K562 (cell line): Measurements from ENCODE around the gene EFNA5. TPM values are rescaled to one million over a fixed set of nuclear protein-coding genes. Genes with fewer than 3 reads are reported as not detected.

Experiments used
- ATAC-seq: fragments of 200-7000 bp; cut with Tn5 transposase; 3 replicates; pipeline ENCODE4 v1.9.1; 2020; ENCODE audit warnings: moderate library complexity
- BruUV-seq: library from RNA; stranded (reverse); fragments of 400-500 nt; replicated peaks from 2 replicates; lab custom pipeline; 2021; lab: Mats Ljungman, UMichigan
- CTCF ChIA-PET: fragments of 300-600 bp; formaldehyde crosslinking; extraction: SDS; loops from one replicate; lab custom pipeline; 2021; ENCODE audit warnings: low intra/inter-chr PET ratio; lab: Yijun Ruan, JAX
- POLR2A ChIA-PET: fragments of 300-600, 350-650 bp; sonication (Branson Sonifier 250); formaldehyde crosslinking; extraction: SDS; loops from one replicate; lab custom pipeline; 2021; ENCODE audit warnings: antibody characterized with exemption, inconsistent platforms; lab: Yijun Ruan, JAX
- DNase-seq, 4 experiments: peaks; one replicate each; pipeline versions ENCODE4 v3.0.0 to v3.0.0-alpha.2; 2011 to 2018; ENCODE audit warnings: low spot score in 3 of 4, mixed read lengths in 3 of 4; ENCODE audit errors: extremely low read depth in 1 of 4
- FAIRE-seq: peaks from 2 replicates; lab custom pipeline; 2011; peaks lifted over from hg19 to GRCh38; lab: Jason Lieb, UNC
- H2AFZ ChIP-seq: 2 replicates; pipeline ENCODE4 v1.6.0; 2011; ENCODE audit warnings: low read depth, low read length, control low read depth, inconsistent platforms
- H3K27ac ChIP-seq: fragments of 200-600 bp; 3 replicates; pipeline ENCODE4 v1.8.0; 2011; ENCODE audit warnings: low read depth, mild to moderate bottlenecking, control low read depth, inconsistent platforms, low read length, moderate library complexity, mixed read lengths; ENCODE audit errors: extremely low read depth
- H3K27me3 ChIP-seq, 2 experiments: fragments of 300-600 bp in 1 of 2; 2 replicates in 1 of 2; 3 replicates in 1 of 2; pipeline versions ENCODE4 v1.6.0 to v1.8.0; 2011; ENCODE audit warnings: inconsistent platforms in 2 of 2, low read length in 2 of 2, mild to moderate bottlenecking in 1 of 2, mixed read lengths in 1 of 2, moderate library complexity in 1 of 2; ENCODE audit not compliant: control insufficient read depth in 2 of 2, insufficient read depth in 2 of 2
- H3K36me3 ChIP-seq: fragments of 300-600 bp; 3 replicates; pipeline ENCODE4 v1.8.0; 2011; ENCODE audit warnings: mild to moderate bottlenecking, low read length, inconsistent platforms; ENCODE audit not compliant: control insufficient read depth, insufficient read depth
- H3K4me1 ChIP-seq, 2 experiments: fragments of 200-600 bp in 1 of 2; replicated peaks in 1 of 2; 2 replicates in 1 of 2; 3 replicates in 1 of 2; pipeline versions ENCODE4 v1.5.1 to v1.8.0; 2011; ENCODE audit warnings: inconsistent platforms in 2 of 2, low read length in 2 of 2, mild to moderate bottlenecking in 1 of 2, mixed read lengths in 1 of 2, moderate library complexity in 1 of 2; ENCODE audit not compliant: control insufficient read depth in 2 of 2, insufficient read depth in 2 of 2
- H3K4me2 ChIP-seq: 2 replicates; pipeline ENCODE4 v1.6.1; 2011; ENCODE audit warnings: low read length, control low read depth, inconsistent platforms, mixed read lengths; ENCODE audit not compliant: insufficient read depth
- H3K4me3 ChIP-seq: fragments of 200-600 bp; sonication (generic), shearing (Covaris generic); 2 replicates; pipeline ENCODE4 v1.5.1; 2016; ENCODE audit warnings: control low read depth, inconsistent platforms
- H3K79me2 ChIP-seq: fragments of 200-600 bp; 3 replicates; pipeline ENCODE4 v1.8.0; 2011; ENCODE audit warnings: low read length, inconsistent platforms; ENCODE audit not compliant: control insufficient read depth, insufficient read depth
- H3K9ac ChIP-seq, 2 experiments: 2 replicates each; pipeline versions ENCODE4 v1.6.0 to v1.6.1; 2011; ENCODE audit warnings: low read depth in 2 of 2, low read length in 2 of 2, control low read depth in 1 of 2, inconsistent platforms in 1 of 2, mild to moderate bottlenecking in 1 of 2, mixed read lengths in 1 of 2; ENCODE audit not compliant: insufficient read depth in 1 of 2
- H3K9me1 ChIP-seq: one replicate; pipeline ENCODE4 v1.6.0; 2011; ENCODE audit warnings: inconsistent platforms, mild to moderate bottlenecking, low read length, moderate library complexity; ENCODE audit not compliant: control insufficient read depth, insufficient read depth
- H3K9me3 ChIP-seq: replicated peaks from 2 replicates; pipeline ENCODE4 v1.5.1; 2011; ENCODE audit warnings: low read depth, low read length, inconsistent platforms; ENCODE audit not compliant: control insufficient read depth, insufficient read depth
- H4K20me1 ChIP-seq: replicated peaks from 2 replicates; pipeline ENCODE4 v1.6.1; 2011; ENCODE audit warnings: low read length, inconsistent platforms, mixed read lengths; ENCODE audit not compliant: control insufficient read depth, insufficient read depth
- NFIC ChIP-seq: fragments of 450-650 bp; IDR thresholded peaks from 2 replicates; pipeline ENCODE4 v1.6.1; 2017; ENCODE audit warnings: mild to moderate bottlenecking, inconsistent platforms
- NR0B1 ChIP-seq: fragments of 450-650 bp; IDR thresholded peaks from one replicate; pipeline ENCODE4 v1.6.1; 2018; ENCODE audit warnings: mild to moderate bottlenecking, moderate library complexity; ENCODE audit not compliant: partially characterized antibody
- ZC3H4 ChIP-seq: sonication (generic); formaldehyde crosslinking; IDR thresholded peaks from 2 replicates; pipeline ENCODE4 v1.9.0; 2021; ENCODE audit warnings: missing genetic modification reagents, borderline replicate concordance
- ZNF263 ChIP-seq: sonication (generic); formaldehyde crosslinking; IDR thresholded peaks from 2 replicates; pipeline ENCODE4 v1.8.0; 2022; ENCODE audit warnings: mild to moderate bottlenecking, missing genetic modification reagents, borderline replicate concordance
- ZNF507 ChIP-seq: conservative IDR thresholded peaks from 2 replicates; pipeline ENCODE4 v1.6.1; 2017; ENCODE audit warnings: missing genetic modification characterization, missing compliant biosample characterization
- ZNF586 ChIP-seq: fragments of 450-650 bp; formaldehyde crosslinking; conservative IDR thresholded peaks from 2 replicates; pipeline ENCODE4 v1.4.0; 2020; ENCODE audit warnings: mild to moderate bottlenecking, moderate library complexity
- ZNF696 ChIP-seq: fragments of 250-450 bp; sonication (Bioruptor Pico); conservative IDR thresholded peaks from 2 replicates; pipeline ENCODE4 v1.4.0; 2020; ENCODE audit warnings: mild to moderate bottlenecking, moderate library complexity
- WGBS: fragments of 100-300 bp; shearing (Covaris generic); methylation state at CpG from one replicate; pipeline ENCODE4 v1.1.6; 2016; ENCODE audit warnings: low coverage, mixed read lengths; ENCODE audit not compliant: insufficient coverage; ENCODE audit errors: missing lambda C conversion rate; 5-methylcytosine and 5-hydroxymethylcytosine counted together
- in situ Hi-C: fragments of 300-500 bp; cut with MboI; formaldehyde crosslinking; loops from 4 replicates; pipeline ENCODE4 v1.15.0; 2018; ENCODE audit warnings: inconsistent platforms, mixed read lengths
- intact Hi-C: fragments of 100-400 bp; cut with micrococcal nuclease; formaldehyde crosslinking; loops from 2 replicates; pipeline ENCODE4 v1.14.2; 2022
- polyA plus RNA-seq, 8 experiments: library from polyadenylated mRNA; depleted of rRNA in 4 of 8; stranded (reverse) in 5 of 8; unstranded in 3 of 8; fragments of >200 nt; fragmentation: Nextera tagmentation in 2 of 8; fragmentation: Illumina TruSeq in 1 of 8; extraction: Ambion mirVana in 2 of 8; extraction: Trizol in 1 of 8; gene quantifications; 2 replicates each; pipeline versions ENCODE4 v1.2.1 to v1.2.3, GENCODE V29; 2011 to 2014; ENCODE audit warnings: inconsistent platforms in 1 of 8, missing spikeins in 1 of 8
- total RNA-seq, 7 experiments: library from RNA; depleted of rRNA in 6 of 7; stranded (reverse); fragments of >200 nt in 6 of 7; fragmentation: Illumina TruSeq in 2 of 7; extraction: Trizol in 2 of 7; gene quantifications; 2 replicates each; pipeline versions ENCODE4 v1.2.1 to v1.2.3, GENCODE V29; 2011 to 2021; ENCODE audit warnings: low replicate concordance in 1 of 7

Gene EFNA5
- total and polyA plus RNA-seq, 9 of the 15 experiments (the other 6 are each of a cell fraction or from before 2014, with no cell fraction given) = 0.20 TPM; not detected in 8

DNA sequence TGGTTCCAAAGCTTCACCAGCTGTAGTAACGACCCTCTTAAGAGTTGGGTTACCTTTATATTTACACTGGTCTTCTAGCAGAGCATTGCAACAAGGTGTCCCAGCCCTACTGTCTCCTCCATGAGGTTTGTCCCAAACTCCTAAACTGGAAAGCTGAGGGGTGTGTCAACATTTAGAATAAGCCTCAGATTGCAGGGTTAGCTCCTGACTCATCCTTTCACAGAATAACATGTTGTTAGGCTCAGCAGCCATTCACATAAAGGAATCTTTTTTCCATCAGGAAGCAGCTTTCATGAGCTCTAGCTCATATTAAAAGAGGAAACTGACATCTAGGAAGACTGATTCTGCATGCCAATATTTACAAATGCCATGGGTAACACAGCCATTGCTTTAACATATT, 238.7 kb downstream of the EFNA5 start:
- ChIA-PET POLR2A (no interaction called here), CTCF (no interaction called here)
- Histone ChIP-seq H3K4me3 (no peak overlapping the region), H3K9me3 (no peaks in the 10 kb centered on the region), H3K4me1 (no peaks in the 10 kb centered on the region), H3K4me2 (no peak overlapping the region), H3K27ac (no peak overlapping the region), H3K9me1 (no peaks in the 10 kb centered on the region), H3K36me3 (no peaks in the 10 kb centered on the region), H2AFZ (no peak overlapping the region), H4K20me1 (no peaks in the 10 kb centered on the region), H3K9ac (no peak overlapping the region), H3K79me2 (no peaks in the 10 kb centered on the region), H3K27me3 (no peaks in the 10 kb centered on the region)
- in situ Hi-C loops (no loop called here), intact Hi-C loops (no loop called here)
- 0% methylated on average over 1 of the region's 1 CpG for WGBS
- FAIRE-seq = no peak
- no peak for DNase-seq
- TF ChIP-seq ZNF263 (CRISPR knock-in tag) (no peak), NFIC (no peak), ZNF696 (CRISPR knock-in tag) (no peak), ZNF507 (no peak), ZNF586 (CRISPR knock-in tag) (no peak), NR0B1 (no peak), ZC3H4 (no peak)
- ATAC-seq = no peak
- BruUV-seq = no TSS peak
